ENCODE data around the gene ACTR2.

- no peak for TF ChIP-seq CTCF (conservative IDR thresholded peaks at IDR 0.05)
- no peak for TF ChIP-seq EZH2 (IDR thresholded peaks at IDR 0.05; ENCODE audit: low read depth)
Measured at GRCh38 chr2:65199891-65200290, 27.7 kb upstream of the ACTR2 start.
